22Rv1 (cell line): Measurements from ENCODE around the gene ADSS2.

Experiments
- ZFX ChIP-seq: fragments of 450-650 bp; IDR thresholded peaks from 2 replicates; pipeline ENCODE4 v1.6.1; 2017; ENCODE audit warnings: antibody characterized with exemption, borderline replicate concordance
- TF ChIP-seq, protein P1 (sequence below): fragments of 450-650 bp; IDR thresholded peaks from 2 replicates; pipeline ENCODE4 v1.5.1; 2017; ENCODE audit warnings: mild to moderate bottlenecking

DNA sequence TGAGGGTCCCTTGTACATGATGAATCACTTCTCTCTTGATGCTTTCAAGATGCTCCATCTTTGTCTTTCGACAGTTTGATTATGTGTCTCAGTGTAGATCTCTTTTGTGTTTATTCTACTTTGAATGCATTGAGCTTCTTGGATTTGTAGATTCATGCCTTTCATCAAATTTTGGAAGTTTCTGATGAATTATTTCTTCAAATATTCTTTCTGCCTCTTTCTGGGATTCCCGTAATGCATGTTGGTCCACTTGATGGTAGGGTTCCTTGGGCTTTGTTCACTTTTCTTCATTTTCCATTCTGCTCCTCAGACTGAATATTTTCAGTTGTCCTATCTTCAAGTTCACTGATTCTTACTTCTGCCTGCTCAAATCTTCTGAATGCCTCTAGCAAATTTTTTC is 50.7 kb downstream of the ADSS2 start:
- TF ChIP-seq, protein P1, sequence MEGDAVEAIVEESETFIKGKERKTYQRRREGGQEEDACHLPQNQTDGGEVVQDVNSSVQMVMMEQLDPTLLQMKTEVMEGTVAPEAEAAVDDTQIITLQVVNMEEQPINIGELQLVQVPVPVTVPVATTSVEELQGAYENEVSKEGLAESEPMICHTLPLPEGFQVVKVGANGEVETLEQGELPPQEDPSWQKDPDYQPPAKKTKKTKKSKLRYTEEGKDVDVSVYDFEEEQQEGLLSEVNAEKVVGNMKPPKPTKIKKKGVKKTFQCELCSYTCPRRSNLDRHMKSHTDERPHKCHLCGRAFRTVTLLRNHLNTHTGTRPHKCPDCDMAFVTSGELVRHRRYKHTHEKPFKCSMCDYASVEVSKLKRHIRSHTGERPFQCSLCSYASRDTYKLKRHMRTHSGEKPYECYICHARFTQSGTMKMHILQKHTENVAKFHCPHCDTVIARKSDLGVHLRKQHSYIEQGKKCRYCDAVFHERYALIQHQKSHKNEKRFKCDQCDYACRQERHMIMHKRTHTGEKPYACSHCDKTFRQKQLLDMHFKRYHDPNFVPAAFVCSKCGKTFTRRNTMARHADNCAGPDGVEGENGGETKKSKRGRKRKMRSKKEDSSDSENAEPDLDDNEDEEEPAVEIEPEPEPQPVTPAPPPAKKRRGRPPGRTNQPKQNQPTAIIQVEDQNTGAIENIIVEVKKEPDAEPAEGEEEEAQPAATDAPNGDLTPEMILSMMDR, result no peak
- no peak for TF ChIP-seq ZFX
